Neural crest cell (in vitro differentiated cells): ENCODE measurements around the gene PCSK2. TPM values are rescaled to one million over a fixed set of nuclear protein-coding genes. Genes with fewer than 3 reads are reported as not detected.

Experiments
- DNase-seq: peaks from one replicate; pipeline ENCODE4 v3.0.0; 2021; ENCODE audit warnings: low read depth, mixed read lengths, low spot score
- H3K27ac Mint-ChIP-seq: one replicate; pipeline ENCODE4 v1.8.0; 2021; ENCODE audit warnings: mild to moderate bottlenecking, mixed read lengths; ENCODE audit not compliant: unreplicated experiment
- H3K27me3 Mint-ChIP-seq: 2 replicates; pipeline ENCODE4 v1.8.0; 2021; ENCODE audit warnings: low read depth, mild to moderate bottlenecking, mixed read lengths
- H3K36me3 Mint-ChIP-seq: 2 replicates; pipeline ENCODE4 v1.8.0; 2021; ENCODE audit warnings: low read depth, mild to moderate bottlenecking, mixed read lengths
- H3K4me1 Mint-ChIP-seq: 2 replicates; pipeline ENCODE4 v1.8.0; 2021; ENCODE audit warnings: mixed read lengths
- H3K4me3 Mint-ChIP-seq: one replicate; pipeline ENCODE4 v1.8.0; 2021; ENCODE audit warnings: mild to moderate bottlenecking, mixed read lengths
- H3K9me3 Mint-ChIP-seq: 2 replicates; pipeline ENCODE4 v1.8.0; 2021; ENCODE audit warnings: mixed read lengths
- CTCF ChIP-seq: fragments of 200-600 bp; sonication (generic); conservative IDR thresholded peaks from 2 replicates; pipeline ENCODE4 v1.5.0; 2021; ENCODE audit warnings: antibody characterized with exemption, mild to moderate bottlenecking
- total RNA-seq: library from RNA; stranded (reverse); gene quantifications from 2 replicates; pipeline ENCODE4 v1.2.1, GENCODE V29; 2021

Gene PCSK2
- total RNA-seq, 1 donor from 2014 or later: 2.1 TPM

- H3K9me3 Mint-ChIP-seq: no peaks in the 10 kb centered on the region
- H3K4me3 Mint-ChIP-seq: no peak overlapping the region
- no peaks in the 10 kb centered on the region for H3K36me3 Mint-ChIP-seq
- no peaks in the 10 kb centered on the region for H3K4me1 Mint-ChIP-seq
- DNase-seq: no peak
- no peak for TF ChIP-seq CTCF
- H3K27me3 Mint-ChIP-seq: no peaks in the 10 kb centered on the region
- no peak overlapping the region for H3K27ac Mint-ChIP-seq
These were observed 243.7 kb downstream of the PCSK2 start for GRCh38 chr20:17470521-17470920.

- H3K36me3 Mint-ChIP-seq: no peaks in the 10 kb centered on the region
- H3K9me3 Mint-ChIP-seq: no peaks in the 10 kb centered on the region
- H3K27me3 Mint-ChIP-seq: no peaks in the 10 kb centered on the region
- no peak overlapping the region for H3K27ac Mint-ChIP-seq
- no peak overlapping the region for H3K4me3 Mint-ChIP-seq
- no peak for DNase-seq
- no peak for TF ChIP-seq CTCF
- no peaks in the 10 kb centered on the region for H3K4me1 Mint-ChIP-seq
These were observed 244.1 kb downstream of the PCSK2 start for GRCh38 chr20:17470973-17471372.

- no peaks in the 10 kb centered on the region for H3K27me3 Mint-ChIP-seq
- H3K4me1 Mint-ChIP-seq: no peaks in the 10 kb centered on the region
- no peaks in the 10 kb centered on the region for H3K9me3 Mint-ChIP-seq
- no peaks in the 10 kb centered on the region for H3K36me3 Mint-ChIP-seq
- no peak overlapping the region for H3K4me3 Mint-ChIP-seq
- H3K27ac Mint-ChIP-seq: no peak overlapping the region
- no peak for DNase-seq
- TF ChIP-seq CTCF: no peak
These were observed 244.9 kb downstream of the PCSK2 start for GRCh38 chr20:17471606-17472187.

GRCh38 chr20:17473659-17474058 is 246.8 kb downstream of the PCSK2 start:
- Mint-ChIP-seq H3K36me3 (no peaks in the 10 kb centered on the region), H3K27ac (no peak overlapping the region), H3K9me3 (no peaks in the 10 kb centered on the region), H3K4me1 (no peaks in the 10 kb centered on the region), H3K4me3 (no peak overlapping the region), H3K27me3 (no peaks in the 10 kb centered on the region)
- no peak for TF ChIP-seq CTCF
- no peak for DNase-seq

- no peaks in the 10 kb centered on the region for H3K4me1 Mint-ChIP-seq
- DNase-seq: no peak
- no peak overlapping the region for H3K27ac Mint-ChIP-seq
- no peak for TF ChIP-seq CTCF
- H3K9me3 Mint-ChIP-seq: no peaks in the 10 kb centered on the region
- H3K4me3 Mint-ChIP-seq: no peak overlapping the region
- no peaks in the 10 kb centered on the region for H3K36me3 Mint-ChIP-seq
- H3K27me3 Mint-ChIP-seq: no peaks in the 10 kb centered on the region
These were observed 252.3 kb downstream of the PCSK2 start for GRCh38 chr20:17479063-17479657.
